Endodermal cell (in vitro differentiated cells): Measurements from ENCODE around the gene SVBP. TPM values are rescaled to one million over a fixed set of nuclear protein-coding genes. Genes with fewer than 3 reads are reported as not detected.

Experiments used
- DNase-seq: peaks from one replicate; pipeline ENCODE4 v3.0.0-alpha.2; 2017
- H3K27ac ChIP-seq: 2 replicates; pipeline ENCODE4 v1.5.1; 2013; ENCODE audit warnings: mild to moderate bottlenecking, low read depth, low read length, moderate library complexity
- H3K27me3 ChIP-seq: 2 replicates; pipeline ENCODE4 v1.6.1; 2013; ENCODE audit warnings: mild to moderate bottlenecking, low read length, moderate library complexity; ENCODE audit not compliant: insufficient read depth, control insufficient read depth, poor library complexity, severe bottlenecking
- H3K36me3 ChIP-seq: 2 replicates; pipeline ENCODE4 v1.7.0; 2013; ENCODE audit warnings: mild to moderate bottlenecking, low read length, moderate library complexity; ENCODE audit not compliant: control insufficient read depth, insufficient read depth
- H3K4me1 ChIP-seq: one replicate; pipeline ENCODE4 v1.7.0; 2013; ENCODE audit warnings: low read length; ENCODE audit not compliant: control insufficient read depth, insufficient read depth
- H3K4me3 ChIP-seq: 2 replicates; pipeline ENCODE4 v1.5.1; 2013; ENCODE audit warnings: mild to moderate bottlenecking, low read length, moderate library complexity
- H3K9ac ChIP-seq: 2 replicates; pipeline ENCODE4 v1.6.1; 2013; ENCODE audit warnings: mild to moderate bottlenecking, low read length, moderate library complexity; ENCODE audit not compliant: poor library complexity, severe bottlenecking; ENCODE audit errors: extremely low read depth
- H3K9me3 ChIP-seq: 2 replicates; pipeline ENCODE4 v1.6.1; 2013; ENCODE audit warnings: mild to moderate bottlenecking, low read length, moderate library complexity; ENCODE audit not compliant: control insufficient read depth
- H3K27ac Mint-ChIP-seq: 2 replicates; pipeline ENCODE4 v1.8.0; 2020; ENCODE audit warnings: mixed read lengths
- H3K27me3 Mint-ChIP-seq: 2 replicates; pipeline ENCODE4 v1.8.0; 2021; ENCODE audit warnings: mild to moderate bottlenecking, mixed read lengths; ENCODE audit not compliant: insufficient read depth
- H3K36me3 Mint-ChIP-seq: 2 replicates; pipeline ENCODE4 v1.8.0; 2020; ENCODE audit warnings: low read depth, mixed read lengths
- H3K4me1 Mint-ChIP-seq: 2 replicates; pipeline ENCODE4 v1.8.0; 2020; ENCODE audit warnings: mixed read lengths
- H3K4me3 Mint-ChIP-seq: 2 replicates; pipeline ENCODE4 v1.8.0; 2020; ENCODE audit warnings: mild to moderate bottlenecking, moderate library complexity, mixed read lengths
- H3K9me3 Mint-ChIP-seq: 2 replicates; pipeline ENCODE4 v1.8.0; 2020; ENCODE audit warnings: mild to moderate bottlenecking, mixed read lengths
- WGBS, 2 experiments: methylation state at CpG; one replicate each; pipeline versions ENCODE4 v1.1.5 to v1.1.7; 2013; ENCODE audit warnings: missing lambda C conversion rate in 2 of 2, mixed read lengths in 1 of 2; ENCODE audit not compliant: insufficient coverage in 1 of 2, insufficient read length in 1 of 2; 5-methylcytosine and 5-hydroxymethylcytosine counted together
- total RNA-seq, 2 donors: library from RNA; stranded (reverse); fragmentation: NEBNext Ultra II Directional in 1 of 2; extraction: Animal tissue kit (Norgen Biotek cat#: 25700) in 1 of 2; gene quantifications; 2 replicates in 1 of 2; 3 replicates in 1 of 2; pipeline ENCODE4 v1.2.1, GENCODE V29; 2021
- TF ChIP-seq, protein P1 (sequence below): fragments of 200-600 bp; sonication (generic); conservative IDR thresholded peaks from 2 replicates; pipeline ENCODE4 v1.5.0; 2021; ENCODE audit warnings: antibody characterized with exemption, mild to moderate bottlenecking

The SVBP gene
- total RNA-seq, 2 donors from 2014 or later = 40.2 to 45.3 TPM

DNA sequence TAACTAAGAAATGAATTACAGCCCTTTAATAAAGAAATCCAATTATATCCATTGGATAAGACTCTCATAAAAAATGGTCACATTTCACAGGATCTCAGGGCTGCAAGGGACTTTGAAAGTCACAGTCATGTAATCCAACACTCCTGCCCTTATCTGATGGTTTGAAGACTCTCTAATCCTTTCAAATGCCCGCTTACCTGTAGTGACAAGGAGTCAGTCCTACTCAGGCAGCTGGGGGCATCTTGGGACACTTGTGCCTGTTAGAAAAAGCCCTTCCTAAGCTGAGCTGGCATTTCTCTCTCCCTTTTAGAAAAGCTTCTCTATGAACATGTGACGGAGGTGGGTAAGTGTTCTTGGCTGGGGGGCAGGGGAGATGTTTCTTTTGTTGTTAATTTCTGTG is 18.2 kb upstream of the SVBP start:
- no peak overlapping the region for H3K9ac ChIP-seq
- no peak overlapping the region for H3K27ac ChIP-seq
- TF ChIP-seq, protein P1, sequence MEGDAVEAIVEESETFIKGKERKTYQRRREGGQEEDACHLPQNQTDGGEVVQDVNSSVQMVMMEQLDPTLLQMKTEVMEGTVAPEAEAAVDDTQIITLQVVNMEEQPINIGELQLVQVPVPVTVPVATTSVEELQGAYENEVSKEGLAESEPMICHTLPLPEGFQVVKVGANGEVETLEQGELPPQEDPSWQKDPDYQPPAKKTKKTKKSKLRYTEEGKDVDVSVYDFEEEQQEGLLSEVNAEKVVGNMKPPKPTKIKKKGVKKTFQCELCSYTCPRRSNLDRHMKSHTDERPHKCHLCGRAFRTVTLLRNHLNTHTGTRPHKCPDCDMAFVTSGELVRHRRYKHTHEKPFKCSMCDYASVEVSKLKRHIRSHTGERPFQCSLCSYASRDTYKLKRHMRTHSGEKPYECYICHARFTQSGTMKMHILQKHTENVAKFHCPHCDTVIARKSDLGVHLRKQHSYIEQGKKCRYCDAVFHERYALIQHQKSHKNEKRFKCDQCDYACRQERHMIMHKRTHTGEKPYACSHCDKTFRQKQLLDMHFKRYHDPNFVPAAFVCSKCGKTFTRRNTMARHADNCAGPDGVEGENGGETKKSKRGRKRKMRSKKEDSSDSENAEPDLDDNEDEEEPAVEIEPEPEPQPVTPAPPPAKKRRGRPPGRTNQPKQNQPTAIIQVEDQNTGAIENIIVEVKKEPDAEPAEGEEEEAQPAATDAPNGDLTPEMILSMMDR = no peak
- no peak overlapping the region for H3K4me3 Mint-ChIP-seq
- 78% methylated on average over 1 of the region's 2 CpGs; no CpG with 5 or more reads in 1 of the 2 experiments for WGBS, 2 experiments
- no peaks in the 10 kb centered on the region for H3K36me3 Mint-ChIP-seq
- H3K27me3 Mint-ChIP-seq = peaks cover 2% of the 10 kb centered on the region
- H3K4me1 Mint-ChIP-seq = peaks cover 33% of the 10 kb centered on the region
- no peak overlapping the region for H3K4me3 ChIP-seq
- no peak for DNase-seq
- no peaks in the 10 kb centered on the region for H3K9me3 ChIP-seq
- H3K4me1 ChIP-seq = peaks cover 12% of the 10 kb centered on the region
- H3K27ac Mint-ChIP-seq = no peak overlapping the region
- no peaks in the 10 kb centered on the region for H3K27me3 ChIP-seq
- no peaks in the 10 kb centered on the region for H3K9me3 Mint-ChIP-seq
- no peaks in the 10 kb centered on the region for H3K36me3 ChIP-seq

DNA sequence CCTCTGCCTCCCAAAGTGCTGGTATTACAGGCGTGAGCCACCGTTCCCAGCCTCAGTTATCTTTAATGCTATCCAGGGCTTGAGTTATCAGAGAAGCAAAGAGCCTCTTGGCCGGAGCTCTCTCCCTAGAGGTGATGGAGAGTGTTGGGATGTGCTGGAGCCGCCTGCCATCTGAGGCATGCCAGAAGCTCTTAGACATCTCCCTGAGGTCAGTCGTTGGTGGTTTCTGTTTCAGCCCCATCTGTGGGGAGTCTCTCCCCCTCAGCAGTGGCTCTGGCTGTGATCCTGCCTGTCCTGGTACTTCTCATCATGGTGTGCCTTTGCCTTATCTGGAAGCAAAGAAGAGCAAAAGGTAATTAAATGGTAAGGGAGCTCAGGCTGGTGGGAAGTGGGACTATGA is 17.6 kb upstream of the SVBP start:
- H3K27ac ChIP-seq = no peak overlapping the region
- H3K4me3 Mint-ChIP-seq = no peak overlapping the region
- peaks cover 2% of the 10 kb centered on the region for H3K27me3 Mint-ChIP-seq
- TF ChIP-seq, protein P1 = no peak
- no peaks in the 10 kb centered on the region for H3K27me3 ChIP-seq
- no peaks in the 10 kb centered on the region for H3K9me3 Mint-ChIP-seq
- no peak overlapping the region for H3K9ac ChIP-seq
- H3K4me1 Mint-ChIP-seq = peaks cover 30% of the 10 kb centered on the region
- H3K27ac Mint-ChIP-seq = no peak overlapping the region
- no peaks in the 10 kb centered on the region for H3K36me3 ChIP-seq
- no peak overlapping the region for H3K4me3 ChIP-seq
- WGBS, 2 experiments = 94 to 100% methylated on average over 3 to 5 of the region's 5 CpGs
- no peaks in the 10 kb centered on the region for H3K9me3 ChIP-seq
- no peak for DNase-seq
- no peaks in the 10 kb centered on the region for H3K36me3 Mint-ChIP-seq
- H3K4me1 ChIP-seq = peaks cover 12% of the 10 kb centered on the region

- H3K36me3 Mint-ChIP-seq = no peaks in the 10 kb centered on the region
- no peak overlapping the region for H3K27ac ChIP-seq
- no peaks in the 10 kb centered on the region for H3K27me3 ChIP-seq
- H3K4me1 Mint-ChIP-seq = peaks cover 29% of the 10 kb centered on the region
- H3K36me3 ChIP-seq = no peaks in the 10 kb centered on the region
- no peak overlapping the region for H3K27ac Mint-ChIP-seq
- no peak overlapping the region for H3K4me3 Mint-ChIP-seq
- H3K9me3 ChIP-seq = no peaks in the 10 kb centered on the region
- DNase-seq = no peak
- 94 to 100% methylated on average over 1 to 4 of the region's 4 CpGs for WGBS, 2 experiments
- H3K9ac ChIP-seq = no peak overlapping the region
- no peaks in the 10 kb centered on the region for H3K9me3 Mint-ChIP-seq
- TF ChIP-seq, protein P1 = no peak
- peaks cover 12% of the 10 kb centered on the region for H3K4me1 ChIP-seq
- peaks cover 2% of the 10 kb centered on the region for H3K27me3 Mint-ChIP-seq
- H3K4me3 ChIP-seq = no peak overlapping the region
Observed at GRCh38 chr1:42833981-42834380, 16.8 kb upstream of the SVBP start.
